Measurements from ENCODE around the gene IL22RA2.
A peak's percentile ranks its signal among the peaks of the same experiment; 100 is the strongest.
"Not testable (repeated sequence)": the region's sequence is repeated elsewhere in the genome, so short reads cannot be mapped to it uniquely, and the experiment has no call there.

Gene IL22RA2

GRCh38 chr6:137119196-137120104, 54.0 kb downstream of the IL22RA2 start:
- FAIRE-seq = no peak

- FAIRE-seq = no peak
These were observed 55.9 kb downstream of the IL22RA2 start for GRCh38 chr6:137117581-137117980.

GRCh38 chr6:137116807-137117206, 56.6 kb downstream of the IL22RA2 start:
- FAIRE-seq = no peak

GRCh38 chr6:137115658-137116057, 57.8 kb downstream of the IL22RA2 start:
- no peak for FAIRE-seq

DNA sequence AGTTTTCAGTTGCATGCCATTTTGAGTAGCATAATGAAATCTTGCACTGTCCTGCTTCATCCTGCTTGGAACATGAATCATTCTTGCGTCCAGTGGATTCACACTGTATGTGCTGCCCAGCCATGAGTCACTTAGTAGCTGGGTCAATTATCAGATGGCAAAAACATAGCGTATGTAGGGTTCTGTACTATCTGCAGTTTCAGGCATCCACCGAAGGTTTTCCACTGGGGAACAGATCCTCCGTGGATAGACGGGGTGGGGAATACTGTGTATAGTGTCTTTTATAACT, 61.4 kb downstream of the IL22RA2 start:
- no peak for FAIRE-seq

DNA sequence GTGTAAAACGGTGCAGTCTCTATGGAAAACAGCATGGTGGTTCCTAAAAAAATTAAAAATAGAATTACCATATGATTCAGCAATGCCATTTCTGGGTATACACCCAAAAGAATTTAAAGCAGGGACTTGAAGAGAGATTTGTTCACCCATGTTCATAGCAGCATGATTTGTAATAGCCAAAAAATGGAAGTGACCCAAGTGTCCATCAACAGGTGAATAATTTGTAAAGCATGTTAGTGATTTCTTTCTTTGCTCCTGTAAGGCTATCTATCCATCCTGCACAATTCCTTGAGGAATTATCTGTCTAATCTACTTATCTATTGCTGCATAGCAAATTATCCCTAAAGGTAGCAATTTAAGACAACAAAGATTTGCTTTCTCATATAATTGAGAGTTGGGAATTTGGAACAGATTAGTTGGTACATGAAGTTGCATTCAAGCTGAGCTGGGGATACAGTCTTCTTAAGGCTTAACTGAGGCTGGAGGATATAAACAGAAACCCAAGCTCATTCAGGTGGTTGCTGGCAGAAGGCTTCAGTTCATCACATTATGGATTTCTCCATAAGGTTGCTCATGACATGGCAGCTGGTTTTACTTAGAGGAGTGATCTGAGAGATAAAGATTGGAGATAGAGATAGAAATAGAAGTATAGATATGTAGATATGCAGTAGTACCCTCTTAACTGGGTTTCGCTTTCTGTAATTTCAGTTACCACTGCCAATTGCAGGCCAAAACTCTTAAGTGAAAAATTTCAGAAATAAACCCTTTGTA, 62.0 kb downstream of the IL22RA2 start:
- no peak for FAIRE-seq

DNA sequence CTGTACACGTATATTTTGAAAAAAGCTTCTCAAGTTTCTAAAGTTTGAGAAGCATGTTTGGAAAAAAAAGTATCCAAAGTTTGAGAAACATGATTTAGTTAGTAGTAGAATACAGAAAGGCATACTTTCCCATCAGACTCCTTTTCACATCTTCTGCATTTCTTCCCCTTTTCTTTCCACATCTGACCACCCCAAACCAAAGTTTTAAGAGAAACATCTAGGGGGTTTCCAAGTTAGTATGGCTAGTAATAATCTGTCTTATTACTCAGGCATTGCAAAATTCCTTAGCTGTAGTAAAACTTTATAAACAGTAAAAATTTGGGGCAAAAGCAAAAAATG, 65.7 kb downstream of the IL22RA2 start:
- FAIRE-seq = no peak

DNA sequence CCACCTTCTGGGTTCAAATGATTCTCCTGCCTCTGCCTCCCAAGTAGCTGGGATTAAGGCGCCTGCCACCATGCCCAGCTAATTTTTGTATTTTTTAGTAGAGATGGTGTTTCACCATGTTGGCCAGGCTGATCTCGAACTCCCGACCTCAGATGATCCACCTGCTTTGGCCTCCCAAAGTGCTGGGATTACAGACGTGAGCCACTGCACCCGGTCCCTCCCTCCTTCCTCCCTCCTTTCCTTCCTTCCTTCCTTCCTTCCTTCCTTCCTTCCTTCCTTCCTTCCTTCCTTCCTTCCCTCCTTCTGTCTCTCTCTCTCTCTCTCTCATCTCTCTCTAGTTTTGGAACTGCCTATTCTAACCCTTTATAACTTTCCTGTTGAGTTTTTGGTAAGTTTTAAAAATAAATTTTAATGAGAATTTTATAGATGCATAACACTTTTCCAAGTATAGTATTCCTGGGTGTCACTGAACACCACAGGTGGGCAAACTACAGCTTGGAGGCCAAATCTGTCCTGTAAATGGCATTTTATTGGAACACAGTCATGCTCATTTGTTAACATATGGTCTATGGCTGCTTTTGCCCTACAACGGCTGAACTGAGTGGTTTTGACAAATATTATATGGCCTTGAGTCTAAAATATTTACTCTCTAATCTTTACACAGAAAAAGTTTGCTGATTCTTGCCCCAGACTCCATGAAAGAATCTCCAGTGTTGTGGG, 66.2 kb downstream of the IL22RA2 start:
- FAIRE-seq = not testable (repeated sequence)

DNA sequence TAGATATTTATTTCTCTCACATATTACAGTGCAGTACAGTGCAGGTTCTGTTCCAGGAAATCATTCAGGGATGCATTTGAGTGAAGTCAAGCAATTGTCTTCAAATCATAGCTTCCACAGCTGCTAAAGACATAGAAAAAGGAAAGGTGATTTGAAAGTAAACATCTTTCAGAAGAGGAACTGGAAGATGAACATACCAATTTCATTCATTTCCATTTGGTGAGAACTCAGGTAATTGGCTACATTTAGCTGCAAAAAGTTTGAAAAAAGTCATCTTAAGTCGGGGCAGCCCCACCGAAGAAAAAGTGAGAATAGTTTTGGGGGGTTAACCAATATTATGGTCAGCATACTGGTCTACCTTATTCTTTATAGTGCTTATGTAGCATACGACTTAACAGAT, 67.3 kb downstream of the IL22RA2 start:
- no peak for FAIRE-seq

GRCh38 chr6:137105375-137105774, 68.1 kb downstream of the IL22RA2 start:
- no peak for FAIRE-seq

DNA sequence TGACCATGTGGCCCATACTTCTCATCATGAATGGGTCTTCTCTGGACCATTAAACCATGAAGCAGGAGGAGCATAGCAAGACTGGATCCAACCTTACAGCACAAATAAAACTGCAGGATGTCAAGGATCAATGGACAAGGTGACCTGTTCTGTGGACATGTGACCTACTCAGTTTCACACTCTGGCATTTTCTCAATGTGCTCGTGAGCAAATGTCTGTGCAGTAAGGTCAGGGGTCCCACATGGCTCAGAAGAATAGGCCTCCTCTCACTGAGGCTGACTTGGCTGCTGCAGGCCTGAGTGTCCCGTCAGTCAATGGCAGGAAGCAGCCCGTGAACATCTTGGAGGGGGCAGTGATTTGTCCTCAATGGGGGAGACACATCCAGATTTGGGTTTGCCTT, 68.5 kb downstream of the IL22RA2 start:
- FAIRE-seq = no peak

DNA sequence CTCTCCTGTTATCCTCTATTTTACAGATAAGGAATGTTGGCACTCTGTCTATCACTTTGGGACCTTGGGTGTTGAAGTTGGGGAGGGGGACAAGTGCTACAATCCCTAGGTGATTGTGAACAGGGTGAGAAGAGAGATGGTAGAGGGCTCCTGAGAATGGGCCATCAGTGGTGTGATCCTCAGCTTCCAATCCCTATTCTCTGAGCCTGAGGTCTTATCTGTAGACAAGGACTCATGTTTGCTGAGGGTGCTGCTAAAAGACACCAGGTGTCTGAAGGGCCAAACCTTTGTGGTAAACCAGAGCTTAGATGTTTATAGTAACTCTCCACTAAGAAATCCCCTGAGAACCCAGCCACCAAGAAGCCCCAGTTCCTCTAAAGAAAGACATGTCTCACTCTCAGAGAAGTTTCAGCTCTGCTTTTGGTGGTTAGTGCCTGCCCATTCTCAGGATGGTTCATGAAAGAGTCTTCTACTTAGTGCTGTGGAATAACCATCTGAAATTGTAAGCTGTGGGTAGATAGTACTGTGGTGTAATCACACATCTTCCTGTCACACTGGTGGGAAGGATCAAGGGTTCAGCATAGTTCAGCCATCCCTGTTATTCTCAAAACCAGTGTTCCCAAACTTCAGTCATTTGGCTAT, 70.5 kb downstream of the IL22RA2 start:
- FAIRE-seq = no peak

- no peak for FAIRE-seq
These were observed 71.2 kb downstream of the IL22RA2 start for GRCh38 chr6:137102050-137102848.

GRCh38 chr6:137099689-137100403, 73.6 kb downstream of the IL22RA2 start:
- FAIRE-seq = no peak

- FAIRE-seq = no peak
These were observed 75.9 kb downstream of the IL22RA2 start for GRCh38 chr6:137097526-137097925.

GRCh38 chr6:137097057-137097456, 76.4 kb downstream of the IL22RA2 start:
- no peak for FAIRE-seq

GRCh38 chr6:137095651-137096238, 77.7 kb downstream of the IL22RA2 start:
- FAIRE-seq = no peak

GRCh38 chr6:137095093-137095492, 78.4 kb downstream of the IL22RA2 start:
- no peak for FAIRE-seq

- FAIRE-seq = peak; percentile 98
These were observed 78.9 kb downstream of the IL22RA2 start for GRCh38 chr6:137094411-137095008.

Measured in islet of Langerhans (tissue), 1 donor.